HepG2 (cell line): ENCODE results near the gene ENPP1. TPM values are rescaled to one million over a fixed set of nuclear protein-coding genes. Genes with fewer than 3 reads are reported as not detected.

Experiments used
- ATF1 ChIP-seq: IDR thresholded peaks from 2 replicates; pipeline ENCODE4 v1.6.1; 2016; ENCODE audit warnings: mild to moderate bottlenecking, control low read depth
- DMAP1 ChIP-seq: IDR thresholded peaks from 2 replicates; pipeline ENCODE4 v1.6.1; 2016
- DNMT1 ChIP-seq: sonication (generic); formaldehyde crosslinking; IDR thresholded peaks from 2 replicates; pipeline ENCODE4 v1.5.1; 2020; ENCODE audit warnings: mild to moderate bottlenecking, missing genetic modification reagents
- FOXJ3 ChIP-seq: sonication (generic); formaldehyde crosslinking; IDR thresholded peaks from 2 replicates; pipeline ENCODE4 v1.4.0; 2020; ENCODE audit warnings: missing genetic modification reagents, mild to moderate bottlenecking, borderline replicate concordance
- GABPB1 ChIP-seq: IDR thresholded peaks from 2 replicates; pipeline ENCODE4 v1.6.1; 2016; ENCODE audit warnings: mild to moderate bottlenecking, missing genetic modification reagents, moderate library complexity, missing compliant biosample characterization
- KDM2A ChIP-seq: sonication (generic); formaldehyde crosslinking; IDR thresholded peaks from 2 replicates; pipeline ENCODE4 v1.4.0; 2020; ENCODE audit warnings: low read depth, missing genetic modification reagents, borderline replicate concordance
- MEIS1 ChIP-seq: sonication (generic); formaldehyde crosslinking; IDR thresholded peaks from 2 replicates; pipeline ENCODE4 v1.9.0; 2021; ENCODE audit warnings: mild to moderate bottlenecking, missing genetic modification reagents, moderate library complexity, borderline replicate concordance
- RAD21 ChIP-seq: fragments of 450-650 bp; formaldehyde crosslinking; IDR thresholded peaks from 2 replicates; pipeline ENCODE4 v1.5.0; 2020; ENCODE audit warnings: mild to moderate bottlenecking
- RARG ChIP-seq: sonication (generic); formaldehyde crosslinking; IDR thresholded peaks from 2 replicates; pipeline ENCODE4 v1.4.0; 2020; ENCODE audit warnings: low read depth, mild to moderate bottlenecking, missing genetic modification reagents
- SAFB2 ChIP-seq: sonication (generic); formaldehyde crosslinking; IDR thresholded peaks from 2 replicates; pipeline ENCODE4 v1.5.1; 2020; ENCODE audit warnings: missing genetic modification reagents, low read depth, mild to moderate bottlenecking, borderline replicate concordance
- ZMYM3 ChIP-seq: sonication (generic); formaldehyde crosslinking; IDR thresholded peaks from 2 replicates; pipeline ENCODE4 v1.5.1; 2020; ENCODE audit warnings: mild to moderate bottlenecking, missing genetic modification reagents
- ZNF235 ChIP-seq: sonication (generic); formaldehyde crosslinking; IDR thresholded peaks from 2 replicates; pipeline ENCODE4 v1.8.1; 2023; ENCODE audit warnings: mild to moderate bottlenecking, missing genetic modification reagents, borderline replicate concordance
- ZNF512 ChIP-seq: sonication (generic); formaldehyde crosslinking; IDR thresholded peaks from 2 replicates; pipeline ENCODE4 v1.4.0; 2020; ENCODE audit warnings: mild to moderate bottlenecking, missing genetic modification reagents
- ZNF574 ChIP-seq: sonication (generic); formaldehyde crosslinking; IDR thresholded peaks from 2 replicates; pipeline ENCODE4 v1.4.0; 2020; ENCODE audit warnings: missing genetic modification reagents
- ZNF7 ChIP-seq: IDR thresholded peaks from 2 replicates; pipeline ENCODE4 v1.6.1; 2016; ENCODE audit warnings: missing biosample characterization, missing genetic modification reagents
- ZNF784 ChIP-seq: sonication (generic); formaldehyde crosslinking; IDR thresholded peaks from 2 replicates; pipeline ENCODE4 v1.5.1; 2020; ENCODE audit warnings: missing genetic modification reagents, mild to moderate bottlenecking, borderline replicate concordance
- polyA plus RNA-seq, 8 experiments: library from polyadenylated mRNA; depleted of rRNA in 3 of 8; stranded (reverse) in 7 of 8; unstranded in 1 of 8; fragments of >200 nt; fragmentation: Illumina TruSeq in 4 of 8; extraction: Trizol in 4 of 8; gene quantifications; 2 replicates each; pipeline versions ENCODE4 v1.2.1 to v1.2.3, GENCODE V29; 2011 to 2016; ENCODE audit warnings: low read depth in 4 of 8, missing spikeins in 1 of 8, mixed read lengths in 1 of 8; ENCODE audit not compliant: insufficient read depth in 1 of 8
- total RNA-seq, 5 experiments: library from RNA; depleted of rRNA; stranded (reverse); fragments of >200 nt; fragmentation: Illumina TruSeq; extraction: Trizol; gene quantifications; 2 replicates each; pipeline ENCODE4 v1.2.3, GENCODE V29; 2016; ENCODE audit warnings: low read depth in 1 of 5

Gene ENPP1
- total and polyA plus RNA-seq, 2 of the 13 experiments (the other 11 are each of a cell fraction or from before 2014, with no cell fraction given): 56.5 to 160 TPM

- TF ChIP-seq ZNF574 (CRISPR knock-in tag): no peak
- TF ChIP-seq ZMYM3 (CRISPR knock-in tag): no peak
- no peak for TF ChIP-seq GABPB1 (CRISPR knock-in tag)
- TF ChIP-seq ZNF235 (CRISPR knock-in tag): no peak
- no peak for TF ChIP-seq RAD21
- no peak for TF ChIP-seq ZNF512 (CRISPR knock-in tag)
- TF ChIP-seq FOXJ3 (CRISPR knock-in tag): no peak
- no peak for TF ChIP-seq ZNF7
- TF ChIP-seq DNMT1: no peak
- TF ChIP-seq RARG (CRISPR knock-in tag): no peak
- TF ChIP-seq ZNF784: no peak
- TF ChIP-seq DMAP1 (CRISPR knock-in tag): no peak
- no peak for TF ChIP-seq KDM2A (CRISPR knock-in tag)
- no peak for TF ChIP-seq ATF1 (CRISPR knock-in tag)
- no peak for TF ChIP-seq SAFB2 (CRISPR knock-in tag)
- no peak for TF ChIP-seq MEIS1 (CRISPR knock-in tag)
Measured at GRCh38 chr6:131931063-131931750, 123.4 kb downstream of the ENPP1 start (continued).
